Keratinocyte (primary cell): ENCODE measurements around the gene ATP2B2.

Source experiments
- EZH2 ChIP-seq: IDR thresholded peaks from one replicate; pipeline ENCODE4 v1.6.1; 2012; ENCODE audit warnings: inconsistent platforms, mild to moderate bottlenecking, low read length, moderate library complexity
- TF ChIP-seq, protein P1 (sequence below), 3 experiments: IDR thresholded peaks in 1 of 3; conservative IDR thresholded peaks in 1 of 3; optimal IDR thresholded peaks in 1 of 3; 2 replicates in 2 of 3; 3 replicates in 1 of 3; pipeline versions ENCODE3 to v1.5.1; 2011; ENCODE audit warnings: low read length in 3 of 3, mild to moderate bottlenecking in 3 of 3, moderate library complexity in 2 of 3, control low read depth in 1 of 3, inconsistent platforms in 1 of 3; ENCODE audit not compliant: insufficient read depth in 2 of 3; ENCODE audit errors: extremely low read depth in 1 of 3

DNA sequence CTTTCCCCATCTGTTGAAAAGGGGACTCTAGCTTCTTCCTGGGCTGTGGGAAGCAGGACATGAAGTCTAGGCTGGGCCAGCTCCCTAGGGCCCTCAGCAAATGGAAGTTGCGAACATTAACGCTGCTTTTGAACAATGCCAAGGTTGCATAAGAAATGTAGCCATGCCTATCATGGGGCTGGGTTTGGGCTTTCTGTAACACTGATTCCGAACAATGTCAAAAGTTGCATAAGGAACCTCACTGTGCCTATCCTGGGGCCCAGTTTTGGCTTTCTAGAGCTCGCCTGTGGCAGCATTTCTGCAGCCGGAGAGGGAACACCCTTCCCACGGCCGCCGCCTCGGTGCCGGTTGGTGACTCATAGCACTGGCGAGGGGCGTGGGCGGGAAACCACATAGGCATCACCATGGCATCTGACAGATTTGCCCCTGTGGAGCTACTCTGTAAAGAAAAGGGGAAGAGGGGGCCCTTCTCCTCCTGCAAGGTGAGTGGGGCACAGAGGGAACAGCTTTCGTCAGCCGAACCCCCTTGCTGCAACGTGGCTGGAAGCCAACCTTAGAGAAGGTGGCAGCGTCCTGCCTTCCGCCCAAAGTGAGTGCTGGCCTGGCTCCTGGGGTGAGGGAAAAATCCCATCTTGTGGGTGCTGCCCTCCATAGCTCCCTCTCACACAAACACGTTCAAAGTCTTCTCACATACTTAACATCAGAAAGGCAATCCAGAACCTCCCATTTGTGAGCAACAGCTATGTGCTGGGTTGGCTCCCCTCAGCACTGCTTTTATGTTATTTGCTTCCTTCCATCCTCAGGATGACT lies 46.6 kb upstream of the ATP2B2 start:
- TF ChIP-seq, protein P1, sequence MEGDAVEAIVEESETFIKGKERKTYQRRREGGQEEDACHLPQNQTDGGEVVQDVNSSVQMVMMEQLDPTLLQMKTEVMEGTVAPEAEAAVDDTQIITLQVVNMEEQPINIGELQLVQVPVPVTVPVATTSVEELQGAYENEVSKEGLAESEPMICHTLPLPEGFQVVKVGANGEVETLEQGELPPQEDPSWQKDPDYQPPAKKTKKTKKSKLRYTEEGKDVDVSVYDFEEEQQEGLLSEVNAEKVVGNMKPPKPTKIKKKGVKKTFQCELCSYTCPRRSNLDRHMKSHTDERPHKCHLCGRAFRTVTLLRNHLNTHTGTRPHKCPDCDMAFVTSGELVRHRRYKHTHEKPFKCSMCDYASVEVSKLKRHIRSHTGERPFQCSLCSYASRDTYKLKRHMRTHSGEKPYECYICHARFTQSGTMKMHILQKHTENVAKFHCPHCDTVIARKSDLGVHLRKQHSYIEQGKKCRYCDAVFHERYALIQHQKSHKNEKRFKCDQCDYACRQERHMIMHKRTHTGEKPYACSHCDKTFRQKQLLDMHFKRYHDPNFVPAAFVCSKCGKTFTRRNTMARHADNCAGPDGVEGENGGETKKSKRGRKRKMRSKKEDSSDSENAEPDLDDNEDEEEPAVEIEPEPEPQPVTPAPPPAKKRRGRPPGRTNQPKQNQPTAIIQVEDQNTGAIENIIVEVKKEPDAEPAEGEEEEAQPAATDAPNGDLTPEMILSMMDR (optimal IDR thresholded peaks at IDR 0.05 in 1 of 3, IDR thresholded peaks at IDR 0.05 in 1 of 3, conservative IDR thresholded peaks at IDR 0.05 in 1 of 3; ENCODE audit: extremely low read depth in 1 of 3, insufficient read depth in 2 of 3, low read length in 3 of 3), result no peak
- no peak for TF ChIP-seq EZH2
